NCI-H69 (cell line): Measurements from ENCODE around the gene ITIH4.

ENCODE experiments used
- DNase-seq: peaks from one replicate; lab custom pipeline; 2025; lab: John Stamatoyannopoulos, UW

ITIH4 gene

GRCh38 chr3:52830535-52831258 lies at the start of gene ITIH4:
Gene ITIH4 (minus strand): TSS chr3:52830672. CDS start chr3:52830642, 30 bp downstream.
- DNase-seq, result no peak

GRCh38 chr3:52880047-52880446 lies 49.6 kb upstream of the ITIH4 start:
- no peak for DNase-seq

- DNase-seq, result no peak
These were observed 49.1 kb upstream of the ITIH4 start for GRCh38 chr3:52879581-52879980.

GRCh38 chr3:52879090-52879489 lies 48.6 kb upstream of the ITIH4 start:
- no peak for DNase-seq

GRCh38 chr3:52877085-52877484 lies 46.6 kb upstream of the ITIH4 start:
- no peak for DNase-seq

GRCh38 chr3:52874864-52875587 lies 44.6 kb upstream of the ITIH4 start:
- DNase-seq, result no peak

GRCh38 chr3:52874160-52874701 lies 43.8 kb upstream of the ITIH4 start:
- no peak for DNase-seq

GRCh38 chr3:52873433-52874159 lies 43.1 kb upstream of the ITIH4 start:
- no peak for DNase-seq

- no peak for DNase-seq
These were observed 41.8 kb upstream of the ITIH4 start for GRCh38 chr3:52872245-52872644.

GRCh38 chr3:52871761-52872160 lies 41.3 kb upstream of the ITIH4 start:
- no peak for DNase-seq

GRCh38 chr3:52870471-52870870 lies 40.0 kb upstream of the ITIH4 start:
- DNase-seq, result no peak

- DNase-seq, result peak; percentile 78
These were observed 36.0 kb upstream of the ITIH4 start for GRCh38 chr3:52866427-52866826.

GRCh38 chr3:52865994-52866393 lies 35.5 kb upstream of the ITIH4 start:
- no peak for DNase-seq

- no peak for DNase-seq
These were observed 29.9 kb upstream of the ITIH4 start for GRCh38 chr3:52860424-52860768.

GRCh38 chr3:52859686-52860423 lies 29.4 kb upstream of the ITIH4 start:
- DNase-seq, result no peak

- no peak for DNase-seq
These were observed 27.4 kb upstream of the ITIH4 start for GRCh38 chr3:52857864-52858263.

GRCh38 chr3:52857133-52857532 lies 26.7 kb upstream of the ITIH4 start:
- DNase-seq, result no peak

GRCh38 chr3:52856666-52857065 lies 26.2 kb upstream of the ITIH4 start:
- DNase-seq, result no peak

GRCh38 chr3:52854013-52854412 lies 23.5 kb upstream of the ITIH4 start:
- DNase-seq, result no peak

- DNase-seq, result no peak
These were observed 21.9 kb upstream of the ITIH4 start for GRCh38 chr3:52852419-52852818.

- DNase-seq, result peak; percentile 73
These were observed 20.9 kb upstream of the ITIH4 start for GRCh38 chr3:52851348-52851747.

GRCh38 chr3:52849656-52850055 lies 19.2 kb upstream of the ITIH4 start:
- no peak for DNase-seq
